Activated CD8-positive, alpha-beta memory T cell treated with anti-CD3 and anti-CD28 coated beads for 4 hours (primary cell): ENCODE measurements around the gene PRDX2.
"Not testable (repeated sequence)": the region's sequence is repeated elsewhere in the genome, so short reads cannot be mapped to it uniquely, and the experiment has no call there.

ENCODE experiments used
- DNase-seq, 2 donors: peaks; one replicate each; pipeline ENCODE4 v3.0.0-alpha.2; 2020; ENCODE audit warnings: low read depth in 2 of 2

Gene PRDX2

GRCh38 chr19:12825254-12826131 is 23.9 kb upstream of the PRDX2 start:
- DNase-seq = no peak

GRCh38 chr19:12821761-12822160 is 20.2 kb upstream of the PRDX2 start:
- no peak for DNase-seq

DNA sequence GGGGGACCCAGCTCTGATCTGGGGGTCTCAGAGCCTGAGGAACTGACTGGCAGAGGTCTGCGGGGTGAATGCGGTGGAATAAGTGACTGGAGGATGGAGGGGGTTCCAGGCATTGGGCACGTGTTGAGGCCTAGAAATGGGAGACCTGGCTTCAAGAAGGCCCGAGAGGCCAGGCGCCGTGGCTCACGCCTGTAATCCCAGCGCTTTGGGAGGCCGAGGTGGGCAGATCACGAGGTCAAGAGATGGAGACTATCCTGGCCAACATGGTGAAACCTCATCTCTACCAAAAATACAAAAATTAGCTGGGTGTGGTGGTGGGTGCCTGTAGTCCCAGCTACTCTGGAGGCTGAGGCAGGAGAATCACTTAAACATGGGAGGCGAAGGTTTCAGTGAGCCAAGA is 16.2 kb upstream of the PRDX2 start:
- not testable (repeated sequence) for DNase-seq

DNA sequence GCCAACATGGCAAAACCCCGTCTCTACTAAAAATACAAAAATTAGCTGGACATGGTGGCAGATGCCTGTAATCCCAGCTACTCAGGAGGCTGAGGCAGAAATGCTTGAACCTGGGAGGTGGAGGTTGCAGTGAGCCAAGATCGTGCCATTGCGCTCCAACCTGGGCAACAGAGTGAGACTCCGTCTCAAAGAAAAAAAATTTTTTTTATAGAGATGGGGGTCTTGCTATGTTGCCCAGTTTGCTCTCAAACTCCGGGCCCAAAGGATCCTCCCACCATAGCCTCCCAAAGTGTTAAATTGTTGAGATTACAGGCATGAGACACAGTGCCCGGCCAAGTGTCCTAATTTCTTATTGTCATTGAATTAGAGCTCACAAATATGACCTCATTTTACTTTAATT is 15.6 kb upstream of the PRDX2 start:
- not testable (repeated sequence) for DNase-seq

DNA sequence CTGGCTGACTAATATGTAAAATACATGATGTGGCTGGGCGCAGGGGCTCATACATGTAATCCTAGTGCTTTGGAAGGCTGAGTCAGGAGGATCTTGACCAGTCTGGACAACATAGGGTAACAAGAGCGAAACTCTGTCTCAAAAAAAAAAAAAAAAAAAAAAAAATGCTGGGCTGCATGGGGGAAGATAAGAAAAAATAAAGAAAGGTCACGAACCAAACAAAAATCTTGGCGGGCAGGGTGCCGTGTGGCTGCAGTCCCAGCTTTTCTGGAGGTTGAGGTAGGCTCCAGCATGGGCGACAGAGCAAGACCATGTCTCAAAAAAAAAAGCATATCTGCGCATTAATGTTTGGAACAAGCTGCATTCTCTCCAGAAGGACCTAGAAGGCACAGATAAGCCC is 13.5 kb upstream of the PRDX2 start:
- no peak for DNase-seq

DNA sequence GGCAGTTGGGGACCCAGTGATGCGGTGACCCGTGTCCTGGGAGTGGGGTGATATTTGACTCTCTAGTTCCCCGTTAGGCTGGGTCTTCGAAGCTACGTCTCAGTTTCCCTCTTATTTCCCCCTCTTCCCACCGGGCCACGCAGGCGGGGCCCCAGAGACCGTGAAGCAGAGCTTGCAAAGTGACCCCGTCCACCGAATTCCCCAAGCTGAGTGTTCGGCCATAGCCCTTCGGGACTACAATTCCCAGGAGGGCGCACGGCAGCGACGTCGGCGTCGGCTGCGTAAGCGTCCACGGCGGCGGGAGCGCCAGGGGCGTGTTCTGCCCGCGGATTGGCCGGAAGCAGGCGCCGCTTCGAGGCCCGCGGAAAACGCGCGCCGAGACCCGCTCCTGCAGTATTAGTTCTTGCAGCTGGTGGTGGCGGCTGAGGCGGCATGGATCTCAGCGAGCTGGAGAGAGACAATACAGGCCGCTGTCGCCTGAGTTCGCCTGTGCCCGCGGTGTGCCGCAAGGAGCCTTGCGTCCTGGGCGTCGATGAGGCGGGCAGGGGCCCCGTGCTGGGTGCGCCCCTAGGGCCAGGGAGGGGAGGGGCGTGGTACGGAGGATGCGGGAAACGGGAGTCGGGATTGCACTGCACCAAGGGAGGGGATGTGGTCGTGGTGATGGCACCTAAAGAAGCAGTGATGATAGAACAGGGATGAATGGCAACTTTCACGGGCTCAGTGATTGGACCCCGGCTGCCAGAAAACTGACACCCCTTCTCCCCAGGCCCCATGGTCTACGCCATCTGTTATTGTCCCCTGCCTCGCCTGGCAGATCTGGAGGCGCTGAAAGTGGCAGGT is 4.9 kb upstream of the PRDX2 start, which contains the start of gene RNASEH2A:
Gene RNASEH2A (plus strand): TSS at position 343 of the 840 bp plus-strand sequence. CDS start 90 bp downstream, at position 433.
- DNase-seq = peak in 1 of 2 donors; percentile 76

- DNase-seq = no peak
These were observed 2.5 kb upstream of the PRDX2 start for GRCh38 chr19:12804051-12804450.

DNA sequence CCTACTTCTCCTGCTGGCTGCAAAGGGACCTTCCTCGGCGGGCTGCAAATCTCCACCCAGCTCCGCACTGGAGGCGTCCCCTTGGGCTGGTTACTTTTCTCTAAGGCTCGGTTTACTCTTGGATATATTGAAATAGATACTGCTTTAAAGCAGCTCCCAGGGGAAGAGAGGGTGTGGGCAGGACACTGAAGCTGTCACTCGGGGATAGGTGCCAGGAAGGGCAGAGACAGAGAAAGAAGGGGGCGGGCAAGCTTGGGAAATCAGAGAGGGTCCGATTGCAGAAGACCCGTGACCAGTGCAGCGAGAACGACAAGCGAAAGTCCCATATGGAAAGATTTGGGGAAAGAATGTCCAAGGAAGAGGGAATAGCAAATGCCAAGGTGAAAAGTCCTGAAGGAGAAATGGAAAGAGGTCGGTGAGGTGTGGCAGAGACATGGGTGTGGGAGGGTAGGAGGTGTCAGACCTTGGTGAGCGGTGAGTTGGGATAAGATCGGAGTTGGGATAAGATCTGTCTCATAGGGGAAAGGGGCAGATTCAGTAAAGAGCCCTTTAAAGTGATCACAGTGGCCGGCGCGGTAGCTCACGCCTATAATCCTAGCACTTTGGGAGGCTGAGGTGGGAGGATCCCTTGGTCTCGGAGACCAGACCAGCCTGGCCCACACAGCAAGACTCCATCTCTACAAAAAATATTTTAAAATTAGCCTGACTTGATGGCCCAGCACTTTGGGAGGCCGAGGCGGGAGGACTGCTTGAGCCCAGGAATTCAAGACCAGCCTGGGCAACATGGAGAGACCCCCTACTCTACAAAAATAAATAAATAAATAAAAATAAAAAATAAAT is 887 bp upstream of the PRDX2 start:
- DNase-seq = no peak

DNA sequence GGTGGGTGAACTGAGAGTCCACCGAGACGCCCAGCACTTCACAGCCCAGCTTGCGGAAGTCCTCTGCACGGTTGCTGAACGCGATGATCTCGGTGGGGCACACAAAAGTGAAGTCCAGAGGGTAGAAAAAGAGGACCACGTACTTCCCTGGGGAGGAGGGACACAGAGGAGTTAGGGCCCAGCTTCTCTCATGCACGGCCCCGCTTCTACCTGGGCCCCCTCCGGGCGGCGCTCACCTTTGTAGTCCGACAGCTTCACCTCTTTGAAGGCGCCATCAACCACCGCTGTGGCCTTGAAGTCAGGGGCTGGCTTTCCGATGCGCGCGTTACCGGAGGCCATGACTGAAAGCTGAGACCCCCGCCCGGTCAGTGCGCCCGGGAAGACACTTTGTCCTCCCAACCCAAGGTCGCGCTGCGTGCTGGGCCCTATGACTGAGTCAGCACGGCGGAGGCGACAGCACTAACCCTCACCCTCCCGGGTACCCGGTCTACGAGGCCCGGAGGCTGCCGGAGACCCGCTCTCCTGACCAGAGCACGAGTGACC is 606 bp downstream of the PRDX2 start:
- no peak for DNase-seq

DNA sequence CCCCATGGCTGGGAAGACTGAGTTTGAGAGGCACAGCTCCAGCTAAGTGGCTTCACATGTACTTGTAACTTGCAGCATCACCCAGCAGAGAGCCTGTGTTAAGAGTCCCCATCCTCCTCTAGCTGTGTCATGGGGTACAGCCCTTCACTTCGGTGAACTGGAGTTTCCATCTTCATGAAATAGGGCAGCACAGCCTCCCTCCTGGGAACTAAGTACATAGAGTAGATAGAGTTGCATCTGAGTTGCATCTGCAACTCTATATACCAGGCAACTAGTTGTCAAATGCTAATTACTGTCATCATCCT is 1.2 kb downstream of the PRDX2 start:
- no peak for DNase-seq

- DNase-seq = no peak
These were observed 1.7 kb downstream of the PRDX2 start for GRCh38 chr19:12799742-12800465.

DNA sequence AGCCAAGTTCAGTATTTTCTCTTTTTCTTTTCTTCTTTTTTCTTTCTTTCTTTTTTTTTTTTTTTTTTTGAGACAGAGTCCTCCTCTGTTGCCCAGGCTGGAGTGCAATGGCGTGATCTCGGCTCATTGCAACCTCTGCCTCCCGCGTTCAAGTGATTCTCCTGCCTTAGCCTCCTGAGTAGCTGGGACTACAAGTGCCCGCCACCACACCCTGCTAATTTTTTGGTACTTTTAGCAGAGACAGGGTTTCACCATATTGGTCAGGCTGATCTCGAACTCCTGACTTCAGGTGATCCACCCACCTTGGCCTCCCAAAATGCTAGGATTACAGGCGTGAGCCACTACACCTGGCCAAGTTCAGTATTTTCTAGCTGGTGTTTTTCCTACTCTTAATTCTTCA is 4.0 kb downstream of the PRDX2 start:
- not testable (repeated sequence) for DNase-seq

DNA sequence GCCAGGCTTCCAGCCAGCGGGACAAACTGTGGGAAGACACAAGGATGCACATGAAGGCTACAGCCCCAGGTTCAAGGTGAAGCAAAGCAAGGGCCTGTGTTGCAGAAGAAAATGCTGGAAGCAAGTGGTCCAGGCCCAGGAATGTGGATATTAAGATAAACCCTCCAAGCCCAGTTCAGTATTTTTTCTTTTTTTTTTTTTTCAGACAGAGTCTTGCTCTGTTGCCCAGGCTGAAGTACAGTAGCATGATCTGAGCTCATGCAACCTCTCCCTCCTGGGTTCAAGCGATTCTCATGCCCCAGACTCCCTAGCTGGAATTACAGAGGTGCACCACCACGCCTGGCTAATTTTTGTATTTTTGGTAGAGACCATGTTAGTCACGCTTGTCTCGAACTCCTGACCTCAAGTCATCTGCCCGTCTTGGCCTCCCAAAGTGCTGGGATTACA is 4.4 kb downstream of the PRDX2 start:
- DNase-seq = no peak

GRCh38 chr19:12796146-12797071 is 5.2 kb downstream of the PRDX2 start:
- DNase-seq = no peak

DNA sequence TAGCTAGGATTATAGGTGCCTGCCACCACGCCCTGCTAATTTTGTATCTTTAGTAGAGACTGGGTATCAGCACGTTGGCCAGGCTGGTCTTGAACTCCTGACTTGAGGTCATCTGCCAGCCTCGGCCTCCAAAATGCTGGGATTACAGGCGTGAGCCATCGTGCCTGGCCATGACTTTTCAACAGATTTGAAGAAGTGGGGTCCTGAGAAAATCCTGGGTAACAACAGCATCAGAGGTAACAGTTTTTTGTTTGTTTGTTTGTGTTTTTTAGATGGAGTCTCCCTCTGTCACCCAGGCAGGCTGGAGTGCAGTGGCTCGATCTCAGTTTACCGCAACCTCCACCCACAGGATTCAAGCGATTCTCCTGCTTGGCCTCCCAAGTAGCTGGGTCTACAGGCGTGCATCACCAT is 6.6 kb downstream of the PRDX2 start:
- DNase-seq = no peak

- DNase-seq = no peak
These were observed 7.2 kb downstream of the PRDX2 start for GRCh38 chr19:12794196-12794941.

DNA sequence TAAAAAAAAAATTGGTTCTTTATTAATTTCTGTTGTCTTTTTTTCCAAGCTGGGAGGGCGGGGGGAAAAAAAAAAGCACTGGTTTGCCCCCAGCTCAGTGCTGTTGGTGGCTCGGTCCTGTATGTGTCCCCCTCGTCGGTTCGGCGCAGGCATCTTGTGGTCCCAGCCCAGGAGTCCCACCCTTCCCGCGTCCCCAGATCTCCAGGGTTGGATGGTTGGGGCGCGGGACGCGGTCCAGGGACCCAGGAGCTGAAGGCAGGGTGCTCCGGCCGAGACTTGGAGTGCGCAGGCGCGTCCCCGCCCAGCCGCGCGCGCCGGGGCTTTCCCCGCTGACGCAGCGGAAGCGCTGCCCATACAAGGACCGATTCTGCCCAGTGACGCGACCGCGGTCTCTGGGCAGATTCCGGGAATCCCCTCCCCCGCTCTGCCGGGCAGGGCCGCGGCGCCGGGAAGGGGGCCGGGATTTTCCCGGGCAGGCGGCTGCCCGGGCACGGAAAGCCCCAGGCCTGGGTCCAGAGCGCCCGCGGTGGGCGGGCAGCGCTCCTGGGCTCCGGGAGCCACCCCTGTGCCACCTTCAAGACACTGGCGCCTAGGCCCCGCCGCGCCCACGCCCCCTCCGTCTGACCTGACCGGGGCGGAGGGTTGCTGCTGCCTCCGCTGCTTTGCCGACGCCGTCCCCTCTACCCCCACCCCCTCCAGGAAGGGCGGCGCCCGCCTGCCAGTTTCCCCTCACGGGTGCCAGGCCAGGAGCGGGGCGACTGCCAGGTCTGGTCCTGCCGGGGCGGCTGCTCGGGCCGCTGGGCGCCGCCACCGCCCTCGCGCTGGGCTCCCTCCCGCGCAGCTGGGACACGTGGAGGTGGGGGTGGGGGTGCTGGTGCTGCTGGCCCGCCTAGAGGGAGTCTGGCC is 8.1 kb downstream of the PRDX2 start:
- DNase-seq = peak; percentile 89

DNA sequence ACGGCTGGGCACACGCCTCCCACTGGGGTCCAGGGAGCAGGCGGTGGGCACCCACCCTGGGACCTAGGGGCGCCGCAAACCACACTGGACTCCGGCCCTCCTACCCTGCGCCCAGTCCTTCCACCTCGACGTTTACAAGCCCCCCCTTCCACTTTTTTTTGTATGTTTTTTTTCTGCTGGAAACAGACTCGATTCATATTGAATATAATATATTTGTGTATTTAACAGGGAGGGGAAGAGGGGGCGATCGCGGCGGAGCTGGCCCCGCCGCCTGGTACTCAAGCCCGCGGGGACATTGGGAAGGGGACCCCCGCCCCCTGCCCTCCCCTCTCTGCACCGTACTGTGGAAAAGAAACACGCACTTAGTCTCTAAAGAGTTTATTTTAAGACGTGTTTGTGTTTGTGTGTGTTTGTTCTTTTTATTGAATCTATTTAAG is 8.7 kb downstream of the PRDX2 start:
- no peak for DNase-seq
